HG02981 (cell line): Measurements from ENCODE around the gene MED23.

Source experiments
- ATAC-seq: cut with Tn5 transposase; IDR thresholded peaks from one replicate; pipeline ENCODE4 v1.9.1; 2021; ENCODE audit warnings: mild to moderate bottlenecking, moderate library complexity; ENCODE audit not compliant: unreplicated experiment

The MED23 gene

DNA sequence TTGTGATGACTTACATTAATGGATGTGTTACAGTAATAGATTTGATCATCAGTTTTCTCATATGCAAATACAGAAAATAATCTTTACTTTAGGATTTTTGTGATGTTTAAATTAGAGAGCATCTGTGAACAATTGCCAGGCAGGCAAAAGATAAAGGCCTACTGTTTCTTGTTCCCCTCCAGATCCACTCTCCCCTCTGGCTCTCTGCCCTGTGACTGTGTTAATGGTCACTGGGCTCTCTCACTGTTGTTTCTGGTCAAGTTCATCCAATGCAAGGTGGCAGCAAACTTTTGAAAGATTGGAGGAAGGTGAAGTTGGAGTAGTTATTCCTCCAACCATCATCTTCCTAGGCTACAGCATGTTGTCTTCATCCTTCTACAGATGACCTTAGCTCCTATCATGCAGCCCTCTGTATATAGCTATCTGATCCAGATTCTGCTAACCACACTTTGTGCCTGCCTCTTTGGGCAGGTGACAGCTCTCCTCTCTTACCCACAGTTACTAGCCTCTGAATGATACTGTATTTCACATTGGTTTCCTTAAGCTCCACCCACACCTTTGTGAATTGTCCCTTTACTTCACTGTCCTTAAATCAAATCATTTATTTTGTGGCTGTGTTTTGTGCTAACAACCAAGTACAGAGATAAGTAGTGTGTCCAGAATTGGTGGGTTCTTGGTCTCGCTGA is 103.9 kb downstream of the MED23 start:
- no peak for ATAC-seq
